ENCODE results near the gene ERC1. TPM values are rescaled to one million over a fixed set of nuclear protein-coding genes. Genes with fewer than 3 reads are reported as not detected.

ERC1 gene
- total and polyA plus RNA-seq, 2 of the 4 experiments (the other 2 are of a cell fraction) = 11.6 to 25.6 TPM

DNA sequence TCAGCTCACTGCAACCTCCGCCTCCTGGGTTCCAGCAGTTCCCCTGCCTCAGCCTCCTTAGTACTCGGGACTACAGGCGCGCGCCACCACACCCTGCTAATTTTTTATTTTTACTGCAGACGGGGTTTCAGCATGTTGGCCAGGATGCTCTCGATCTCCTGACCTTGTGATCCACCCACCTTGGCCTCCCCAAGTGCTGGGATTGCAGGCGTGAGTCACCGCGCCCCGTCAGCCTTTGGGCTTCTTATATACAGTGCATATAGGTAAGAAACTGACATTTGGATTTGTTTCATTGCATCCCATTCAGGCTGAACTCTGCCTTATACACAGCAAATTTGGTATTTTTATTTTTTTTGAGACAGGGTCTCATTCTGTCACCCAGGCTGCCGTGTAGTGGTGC lies 176.8 kb downstream of the ERC1 start:
- no peak overlapping the region for H3K27ac ChIP-seq (ENCODE audit: insufficient read depth, low read length)
- DNase-seq = no peak
- intact Hi-C loops (cut with micrococcal nuclease) (no loop called here), in situ Hi-C loops (cut with MboI; ENCODE audit: low sequenced_read_pairs) (no loop called here), dilution Hi-C loops (cut with HindIII; ENCODE audit: low sequenced_read_pairs, unreplicated experiment) (no loop called here)
- ATAC-seq (ENCODE audit: low read depth) = no peak
- ChIA-PET POLR2A (ENCODE audit: unreplicated experiment) (no interaction called here), CTCF (no interaction called here)
- WGBS, 2 experiments (ENCODE audit: extremely low coverage in 2 of 2, insufficient read length in 1 of 2) = 97% methylated on average over 7 of the region's 12 CpGs; no CpG with 5 or more reads in 1 of the 2 experiments
- no peak overlapping the region for H2AK5ac ChIP-seq (ENCODE audit: low read depth, low read length)
- H2AFZ ChIP-seq (replicated peaks; ENCODE audit: low read length, poor library complexity) = no peak overlapping the region
- no peak overlapping the region for H2BK15ac ChIP-seq (ENCODE audit: low read depth, low read length)
- no peak overlapping the region for H3K4me2 ChIP-seq (ENCODE audit: low read depth, low read length)
- H2BK20ac ChIP-seq (ENCODE audit: low read depth, low read length) = no peak overlapping the region
- no peak overlapping the region for H3K23ac ChIP-seq (ENCODE audit: low read depth, low read length)
- BruUV-seq (replicated peaks) = no TSS peak
- TF ChIP-seq RFX5 (IDR thresholded peaks at IDR 0.05; ENCODE audit: low read depth, low read length) (no peak), BHLHE40 (IDR thresholded peaks at IDR 0.05; ENCODE audit: low read depth, low read length) (no peak)
- H4K91ac ChIP-seq (ENCODE audit: insufficient read depth, low read depth, low read length) = no peak overlapping the region
- H3K9me3 ChIP-seq (ENCODE audit: control insufficient read depth, insufficient read depth, low read length) = no peaks in the 10 kb centered on the region
- no peak overlapping the region for H4K8ac ChIP-seq (ENCODE audit: low read depth in 2 of 2, low read length in 2 of 2)
- H3K79me1 ChIP-seq (ENCODE audit: low read depth in 1 of 2, low read length in 2 of 2) = peaks cover 0 to 24% of the 10 kb centered on the region in 2 experiments; a peak in 2 of 4 replicates
- no peak overlapping the region for H3K56ac ChIP-seq (ENCODE audit: extremely low read depth, insufficient read depth, low read length)
- H3K14ac ChIP-seq (replicated peaks; ENCODE audit: low read depth, low read length) = no peak overlapping the region
- no peak overlapping the region for H4K5ac ChIP-seq (ENCODE audit: low read depth, low read length)
- H2BK120ac ChIP-seq (ENCODE audit: low read depth, low read length) = no peak overlapping the region
- H4K20me1 ChIP-seq (ENCODE audit: insufficient read depth, low read length) = 0 out of 2 replicates have a peak, but pooled peaks cover 3% of the 10 kb centered on the region
- no peak overlapping the region for H2BK5ac ChIP-seq (ENCODE audit: low read depth, low read length, poor library complexity, severe bottlenecking)
- H3K18ac ChIP-seq (ENCODE audit: low read depth, low read length) = no peak overlapping the region
- H3K4ac ChIP-seq (ENCODE audit: low read depth, low read length) = no peak overlapping the region
- no peak overlapping the region for H2AK9ac ChIP-seq (replicated peaks; ENCODE audit: low read depth, low read length, poor library complexity)
- no peaks in the 10 kb centered on the region for H3K9me1 ChIP-seq (ENCODE audit: insufficient read depth, low read length)
- no peak overlapping the region for H3K9ac ChIP-seq (ENCODE audit: low read depth, low read length)
- H3K36me3 ChIP-seq (ENCODE audit: control insufficient read depth, insufficient read depth, low read length) = peaks cover 6% of the 10 kb centered on the region; the same call in 1 of the 2 replicates
- no peaks in the 10 kb centered on the region for H3K27me3 ChIP-seq (ENCODE audit: control insufficient read depth, insufficient read depth, low read length)
- no peak overlapping the region for H3K4me3 ChIP-seq (ENCODE audit: insufficient read depth, low read depth, low read length)
- no peaks in the 10 kb centered on the region; the same call in 1 of the 2 replicates for H3K4me1 ChIP-seq (ENCODE audit: control insufficient read depth, insufficient read depth, low read length)
